ENCODE data around the gene AGBL3.
"Not testable (repeated sequence)": the region's sequence is repeated elsewhere in the genome, so short reads cannot be mapped to it uniquely, and the experiment has no call there.

AGBL3 gene

DNA sequence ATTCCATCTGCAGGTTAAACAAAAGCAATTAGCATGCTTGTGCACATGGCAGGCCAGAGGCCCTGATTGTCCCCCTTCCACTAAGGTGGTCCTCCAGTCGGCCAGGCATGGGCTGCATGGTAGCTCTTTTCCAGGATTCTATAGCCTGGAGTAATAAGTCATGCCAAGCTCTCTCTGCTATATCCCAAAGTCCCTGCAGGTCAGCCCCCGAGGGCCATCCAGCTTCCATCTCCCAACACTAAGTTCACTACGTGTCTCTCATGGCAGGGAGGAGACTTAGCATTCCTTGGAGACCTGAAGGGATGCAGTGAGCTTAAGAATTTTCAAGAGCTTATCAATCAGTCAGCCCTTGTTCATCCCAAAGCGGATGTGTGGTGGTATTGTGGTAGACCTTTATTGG, 187.6 kb downstream of the AGBL3 start:
- not testable (repeated sequence) for H3K36me3 ChIP-seq (ENCODE audit: insufficient read depth, low read length); H3K4me3 ChIP-seq; H3K9me3 ChIP-seq (ENCODE audit: low read depth, low read length); H3K27ac ChIP-seq; H3K9ac ChIP-seq (ENCODE audit: insufficient read length); DNase-seq (ENCODE audit: low read depth, low spot score)

GRCh38 chr7:135174941-135175340, 188.6 kb downstream of the AGBL3 start:
- H3K9me3 ChIP-seq (ENCODE audit: low read depth, low read length): no peaks in the 10 kb centered on the region
- no peaks in the 10 kb centered on the region for H3K36me3 ChIP-seq (ENCODE audit: insufficient read depth, low read length)
- TF ChIP-seq POLR2AphosphoS5 (IDR thresholded peaks at IDR 0.05; ENCODE audit: borderline replicate concordance, low read depth, low read length) (no peak), EZH2 (IDR thresholded peaks at IDR 0.05) (no peak), FOXP2 (optimal IDR thresholded peaks at IDR 0.05; ENCODE audit: control extremely low read depth, extremely low read length, insufficient read depth) (no peak)
- H3K4me3 ChIP-seq: no peak overlapping the region
- no peak overlapping the region for H3K9ac ChIP-seq (ENCODE audit: insufficient read length)
- no peak overlapping the region for H3K27ac ChIP-seq
- no peak for DNase-seq (ENCODE audit: low read depth, low spot score)

DNA sequence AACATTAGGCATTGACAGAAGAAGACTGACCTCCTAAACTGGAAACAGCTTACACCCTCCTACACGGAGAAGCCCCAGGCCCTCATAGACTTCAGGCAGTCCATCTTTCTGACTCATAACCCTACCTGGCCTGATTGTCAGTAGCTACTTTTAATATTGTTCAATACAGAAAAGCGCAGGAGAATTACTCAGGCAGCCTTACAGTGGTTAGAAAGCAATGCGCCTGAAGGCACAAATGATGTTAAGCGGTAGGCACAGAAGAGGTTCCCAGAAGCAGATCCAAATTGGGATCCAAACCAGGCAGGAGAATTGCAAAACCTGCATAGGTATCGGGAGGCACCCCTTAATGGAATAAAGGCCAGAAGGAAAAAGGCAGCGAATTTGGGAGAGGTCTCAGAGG, 189.6 kb downstream of the AGBL3 start:
- 0 out of 2 replicates have a peak, but pooled peaks cover under 1% of the 10 kb centered on the region for H3K36me3 ChIP-seq (ENCODE audit: insufficient read depth, low read length)
- TF ChIP-seq EZH2 (IDR thresholded peaks at IDR 0.05) (no peak), FOXP2 (optimal IDR thresholded peaks at IDR 0.05; ENCODE audit: control extremely low read depth, extremely low read length, insufficient read depth) (no peak), POLR2AphosphoS5 (IDR thresholded peaks at IDR 0.05; ENCODE audit: borderline replicate concordance, low read depth, low read length) (no peak)

DNA sequence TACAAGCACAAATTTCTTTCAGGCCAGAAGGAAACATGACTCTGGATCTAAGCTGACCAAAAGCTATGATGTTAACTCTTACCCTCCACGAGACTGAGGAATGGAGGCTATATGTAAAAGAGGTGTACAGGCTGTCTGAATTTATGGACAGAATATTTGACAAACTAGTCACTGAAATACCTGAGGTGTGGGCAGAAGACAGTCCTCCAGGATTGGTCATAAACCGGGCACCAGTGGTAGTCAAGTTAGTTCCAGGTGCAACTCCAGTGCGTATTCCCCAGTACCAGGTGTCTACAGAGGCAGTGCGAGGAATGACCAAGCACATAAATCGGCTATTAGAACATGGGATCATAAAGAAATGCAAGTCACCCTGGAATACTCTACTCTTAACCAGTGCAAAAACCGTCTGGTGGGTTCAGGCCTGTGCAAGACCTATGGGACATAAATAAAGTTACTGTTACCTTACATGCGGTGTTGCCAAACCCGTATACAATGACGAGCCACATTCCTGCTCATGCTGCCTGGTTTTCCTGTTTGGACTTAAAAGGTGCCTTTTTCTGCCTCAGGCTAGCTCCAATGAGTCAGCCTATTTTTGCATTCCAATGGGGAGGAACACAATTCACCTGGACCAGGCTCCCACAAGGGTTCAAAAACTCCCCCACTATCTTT, 190.9 kb downstream of the AGBL3 start:
- Histone ChIP-seq H3K9me3 (ENCODE audit: low read depth, low read length) (peaks cover 7% of the 10 kb centered on the region; the same call in 1 of the 2 replicates), H3K9ac (ENCODE audit: insufficient read length) (no peak overlapping the region), H3K27ac (no peak overlapping the region), H3K36me3 (ENCODE audit: insufficient read depth, low read length) (0 out of 2 replicates have a peak, but pooled peaks cover 3% of the 10 kb centered on the region), H3K4me3 (no peak overlapping the region)
- TF ChIP-seq EZH2 (IDR thresholded peaks at IDR 0.05): no peak
- TF ChIP-seq FOXP2 (optimal IDR thresholded peaks at IDR 0.05; ENCODE audit: control extremely low read depth, extremely low read length, insufficient read depth): no peak
- TF ChIP-seq POLR2AphosphoS5 (IDR thresholded peaks at IDR 0.05; ENCODE audit: borderline replicate concordance, low read depth, low read length): no peak
- no peak for DNase-seq (ENCODE audit: low read depth, low spot score)

More for the DNA sequence above, 189.6 kb downstream of the AGBL3 start:
- H3K27ac ChIP-seq: no peak overlapping the region
- peaks cover 5% of the 10 kb centered on the region; the same call in 1 of the 2 replicates for H3K9me3 ChIP-seq (ENCODE audit: low read depth, low read length)
- no peak for DNase-seq (ENCODE audit: low read depth, low spot score)
- no peak overlapping the region for H3K4me3 ChIP-seq
- no peak overlapping the region for H3K9ac ChIP-seq (ENCODE audit: insufficient read length)

DNA sequence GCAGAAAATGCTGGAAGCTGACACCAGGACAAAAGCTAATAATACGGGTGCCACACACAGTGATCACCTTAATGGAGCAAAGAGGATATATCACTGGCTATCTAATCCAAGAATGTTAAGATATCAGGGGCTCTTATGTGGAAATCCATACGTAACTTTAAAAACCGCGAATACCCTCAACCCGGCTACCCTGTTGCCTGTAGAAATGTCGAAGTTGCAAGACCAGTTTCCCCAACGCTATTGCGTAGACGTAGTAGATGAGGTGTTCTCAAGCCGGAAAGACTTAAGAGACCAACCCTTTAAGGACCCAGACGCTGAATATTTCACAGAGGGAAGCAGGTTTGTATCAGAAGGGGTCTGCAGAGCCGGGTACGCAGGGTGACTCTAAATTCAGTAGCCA, 192.1 kb downstream of the AGBL3 start:
- no peak overlapping the region for H3K9ac ChIP-seq (ENCODE audit: insufficient read length)
- no peak overlapping the region for H3K4me3 ChIP-seq
- peaks cover 7% of the 10 kb centered on the region; the same call in 1 of the 2 replicates for H3K9me3 ChIP-seq (ENCODE audit: low read depth, low read length)
- TF ChIP-seq FOXP2 (optimal IDR thresholded peaks at IDR 0.05; ENCODE audit: control extremely low read depth, extremely low read length, insufficient read depth) (no peak), EZH2 (IDR thresholded peaks at IDR 0.05) (no peak), POLR2AphosphoS5 (IDR thresholded peaks at IDR 0.05; ENCODE audit: borderline replicate concordance, low read depth, low read length) (no peak)
- no peak overlapping the region for H3K27ac ChIP-seq
- no peak for DNase-seq (ENCODE audit: low read depth, low spot score)
- peaks cover 3% of the 10 kb centered on the region; the same call in 1 of the 2 replicates for H3K36me3 ChIP-seq (ENCODE audit: insufficient read depth, low read length)

DNA sequence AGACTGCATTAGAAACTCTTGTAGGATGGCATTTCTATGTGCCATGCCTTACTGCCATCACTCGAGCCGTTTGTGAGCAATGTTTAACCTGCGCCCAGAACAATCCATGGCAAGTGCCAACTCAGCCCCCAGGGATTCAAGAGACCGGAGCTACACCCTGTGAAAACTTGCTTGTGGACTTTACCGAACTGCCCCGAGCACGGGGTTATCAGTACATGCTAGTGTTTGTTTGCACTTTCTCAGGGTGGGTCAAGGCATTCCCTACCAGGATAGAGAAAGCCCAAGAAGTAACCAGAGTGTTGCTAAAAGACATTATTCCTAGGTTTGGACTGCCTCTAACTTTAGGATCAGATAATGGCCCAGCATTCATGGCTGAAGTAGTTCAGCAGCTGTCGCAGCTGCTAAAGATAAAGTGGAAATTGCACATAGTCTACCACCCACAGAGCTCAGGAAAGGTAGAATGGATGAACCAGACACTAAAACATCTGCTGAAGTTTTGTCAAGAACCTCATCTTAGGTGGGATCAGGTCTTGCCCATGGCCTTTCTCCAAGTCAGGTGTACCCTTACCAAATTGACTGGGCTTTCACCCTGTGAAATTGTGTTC, 193.1 kb downstream of the AGBL3 start:
- Histone ChIP-seq H3K36me3 (ENCODE audit: insufficient read depth, low read length) (peaks cover 3% of the 10 kb centered on the region; the same call in 1 of the 2 replicates), H3K9me3 (ENCODE audit: low read depth, low read length) (peaks cover 7% of the 10 kb centered on the region; the same call in 1 of the 2 replicates), H3K9ac (ENCODE audit: insufficient read length) (no peak overlapping the region), H3K27ac (no peak overlapping the region), H3K4me3 (no peak overlapping the region)
- DNase-seq (ENCODE audit: low read depth, low spot score): no peak
- TF ChIP-seq EZH2 (IDR thresholded peaks at IDR 0.05) (no peak), POLR2AphosphoS5 (IDR thresholded peaks at IDR 0.05; ENCODE audit: borderline replicate concordance, low read depth, low read length) (no peak), FOXP2 (optimal IDR thresholded peaks at IDR 0.05; ENCODE audit: control extremely low read depth, extremely low read length, insufficient read depth) (no peak)

- no peak for TF ChIP-seq FOXP2 (optimal IDR thresholded peaks at IDR 0.05; ENCODE audit: control extremely low read depth, extremely low read length, insufficient read depth)
- TF ChIP-seq POLR2AphosphoS5 (IDR thresholded peaks at IDR 0.05; ENCODE audit: borderline replicate concordance, low read depth, low read length): no peak
- TF ChIP-seq EZH2 (IDR thresholded peaks at IDR 0.05): no peak
- no peak overlapping the region for H3K4me3 ChIP-seq
- H3K27ac ChIP-seq: no peak overlapping the region
- H3K9me3 ChIP-seq (ENCODE audit: low read depth, low read length): peaks cover 7% of the 10 kb centered on the region; the same call in 1 of the 2 replicates
- H3K36me3 ChIP-seq (ENCODE audit: insufficient read depth, low read length): peaks cover 4% of the 10 kb centered on the region; the same call in 1 of the 2 replicates
- DNase-seq (ENCODE audit: low read depth, low spot score): no peak
- no peak overlapping the region for H3K9ac ChIP-seq (ENCODE audit: insufficient read length)
Observed at GRCh38 chr7:135180122-135180521, 193.8 kb downstream of the AGBL3 start.

- peaks cover 7% of the 10 kb centered on the region; the same call in 1 of the 2 replicates for H3K9me3 ChIP-seq (ENCODE audit: low read depth, low read length)
Observed at GRCh38 chr7:135181261-135181928, 195.1 kb downstream of the AGBL3 start.

More at GRCh38 chr7:135181261-135181928, 195.1 kb downstream of the AGBL3 start:
- no peak overlapping the region for H3K9ac ChIP-seq (ENCODE audit: insufficient read length)
- no peak for DNase-seq (ENCODE audit: low read depth, low spot score)
- TF ChIP-seq FOXP2 (optimal IDR thresholded peaks at IDR 0.05; ENCODE audit: control extremely low read depth, extremely low read length, insufficient read depth) (no peak), EZH2 (IDR thresholded peaks at IDR 0.05) (no peak), POLR2AphosphoS5 (IDR thresholded peaks at IDR 0.05; ENCODE audit: borderline replicate concordance, low read depth, low read length) (no peak)
- no peak overlapping the region for H3K4me3 ChIP-seq
- H3K27ac ChIP-seq: no peak overlapping the region
- H3K36me3 ChIP-seq (ENCODE audit: insufficient read depth, low read length): peaks cover 13% of the 10 kb centered on the region; the same call in 1 of the 2 replicates

Data from SK-N-MC (cell line).